Left colon (tissue), 2 donors: ENCODE data around the gene FARP2. TPM values are rescaled to one million over a fixed set of nuclear protein-coding genes. Genes with fewer than 3 reads are reported as not detected.

Source experiments
- ATAC-seq: fragments of 200-7000 bp; cut with Tn5 transposase; one replicate; pipeline ENCODE4 v1.9.1; 2020; ENCODE audit warnings: mild to moderate bottlenecking, moderate library complexity
- DNase-seq, 2 donors: peaks; one replicate each; pipeline ENCODE4 v3.0.0-alpha.2; 2020
- intact Hi-C, 2 donors: fragments of 100-400 bp; cut with DNase I in 1 of 2; cut with micrococcal nuclease in 1 of 2; formaldehyde crosslinking; loops; one replicate each; pipeline versions ENCODE4 v1.11.2 to v1.14.0; 2022; cut with DNase I, micrococcal nuclease
- total RNA-seq, 2 donors: library from RNA; stranded (reverse); fragmentation: NEBNext Ultra II Directional; extraction: Animal tissue kit (Norgen Biotek cat#: 25700); gene quantifications; one replicate each; pipeline ENCODE4 v1.2.1, GENCODE V29; 2021
- donor health status: DM: no; HTN: no; CAD: no.
- donor health status: DM: yes; HTN: yes; CAD: no.

The FARP2 gene
- total RNA-seq, 2 donors from 2014 or later, result 126 to 138 TPM

DNA sequence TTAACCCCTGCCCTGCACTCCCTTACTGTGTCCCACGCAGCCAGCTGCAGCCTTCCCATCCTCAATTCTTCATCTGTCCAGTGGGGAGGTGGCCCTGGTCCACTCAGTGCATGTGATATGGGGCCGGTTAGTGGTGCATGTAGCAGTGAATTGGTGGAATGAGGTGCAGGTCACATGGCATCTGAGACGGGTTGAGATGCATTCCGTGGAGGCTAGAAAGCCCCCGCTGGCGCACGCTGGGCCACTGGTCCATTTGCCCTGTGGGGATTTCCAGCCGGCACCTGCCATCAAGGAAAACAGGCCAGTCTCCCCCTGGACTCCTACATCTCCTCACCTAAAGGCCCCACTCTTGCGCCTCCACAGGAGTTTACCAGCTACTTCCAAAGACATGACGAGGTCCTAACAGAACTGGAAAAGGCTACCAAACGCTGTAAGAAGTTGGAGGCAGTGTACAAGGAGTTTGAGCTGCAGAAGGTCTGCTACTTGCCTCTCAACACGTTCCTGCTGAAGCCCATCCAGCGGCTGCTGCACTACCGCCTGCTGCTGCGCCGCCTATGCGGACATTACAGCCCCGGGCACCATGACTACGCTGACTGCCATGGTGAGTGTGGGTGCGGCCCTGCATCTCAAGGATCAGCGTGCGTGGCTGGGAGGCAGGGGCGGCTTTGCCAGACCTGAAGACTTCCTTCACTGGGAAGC, 111.8 kb downstream of the FARP2 start:
- intact Hi-C loops, result no loop called here
- no peak for DNase-seq
- no peak for ATAC-seq

DNA sequence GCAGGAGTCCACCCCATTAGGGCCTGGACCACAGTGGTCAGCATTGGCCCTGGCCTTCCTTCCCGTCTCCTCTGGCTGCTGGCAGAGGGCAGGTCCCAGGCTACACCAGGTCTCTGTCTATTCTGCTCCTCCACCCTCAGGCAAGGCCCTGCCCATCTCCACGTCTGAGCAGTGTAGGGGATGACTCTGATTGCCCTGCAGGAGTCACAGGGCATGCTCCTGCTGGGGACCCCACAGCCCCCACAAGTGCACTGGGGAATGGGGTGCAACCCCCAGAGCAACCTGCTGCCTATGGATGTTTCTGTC, 112.3 kb downstream of the FARP2 start:
- DNase-seq, result no peak
- ATAC-seq, result no peak
- intact Hi-C loops, result no loop called here

DNA sequence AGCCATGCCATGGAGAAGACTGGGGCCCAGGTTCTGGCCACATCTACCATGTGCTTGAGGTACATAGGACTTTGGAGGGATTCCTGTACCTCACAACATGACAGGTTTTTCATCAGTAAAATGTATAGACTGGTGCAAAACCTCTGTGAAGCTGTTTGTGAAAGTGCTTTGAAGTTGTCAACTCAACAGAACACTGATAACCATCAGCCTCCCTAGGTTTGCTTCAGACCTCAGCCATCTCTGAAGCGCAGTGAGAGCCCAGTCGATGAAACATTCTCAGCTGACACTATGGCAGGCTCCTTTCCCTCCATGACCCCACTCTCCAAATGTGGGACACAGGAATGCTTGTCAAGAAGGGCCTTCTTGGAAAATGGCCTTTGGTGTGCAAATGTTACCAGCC, 113.7 kb downstream of the FARP2 start:
- DNase-seq (no peak), ATAC-seq (no peak)
- intact Hi-C loops, result no loop called here

DNA sequence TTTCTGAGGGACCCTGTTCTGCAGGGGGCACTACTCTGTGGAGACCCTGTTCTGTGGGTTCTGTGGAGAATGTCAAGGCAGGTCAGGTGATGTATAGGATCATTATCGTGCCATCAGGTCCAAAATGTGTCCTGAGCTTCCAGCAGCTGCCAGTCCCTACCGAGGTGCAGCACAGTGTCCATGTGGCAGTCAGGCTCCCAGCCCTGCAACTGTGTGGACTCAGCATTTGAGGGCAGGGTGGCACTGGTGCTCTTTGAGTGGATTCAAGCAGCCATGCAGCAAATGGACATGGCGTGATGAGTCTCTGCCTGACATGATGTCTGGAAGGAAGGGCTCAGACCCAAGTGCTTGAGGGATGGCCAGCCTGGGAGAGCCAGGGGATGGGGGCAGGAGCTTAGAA, 117.3 kb downstream of the FARP2 start:
- DNase-seq (no peak), ATAC-seq (no peak)
- intact Hi-C loops, result no loop called here

DNA sequence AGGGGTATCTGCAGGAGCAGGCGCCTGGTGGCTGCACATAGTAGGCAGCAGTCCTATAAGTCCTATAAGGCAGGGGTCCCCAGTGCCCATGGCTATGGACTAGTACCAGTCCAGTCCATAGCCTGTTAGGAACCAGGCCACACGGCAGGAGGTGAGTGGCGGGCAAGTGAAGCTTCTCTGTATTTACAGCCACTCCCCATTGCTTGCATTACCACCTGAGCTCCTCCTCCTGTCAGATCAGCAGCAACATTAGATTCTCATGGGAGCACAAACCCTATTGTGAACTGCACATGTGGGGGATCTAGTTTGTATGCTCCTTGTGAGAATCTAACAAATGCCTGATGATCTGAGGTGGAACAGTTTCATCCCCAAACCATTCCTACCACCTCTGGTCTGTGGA, 119.2 kb downstream of the FARP2 start:
- intact Hi-C loops, result no loop called here
- ATAC-seq, result peak; percentile 16
- DNase-seq, result no peak

DNA sequence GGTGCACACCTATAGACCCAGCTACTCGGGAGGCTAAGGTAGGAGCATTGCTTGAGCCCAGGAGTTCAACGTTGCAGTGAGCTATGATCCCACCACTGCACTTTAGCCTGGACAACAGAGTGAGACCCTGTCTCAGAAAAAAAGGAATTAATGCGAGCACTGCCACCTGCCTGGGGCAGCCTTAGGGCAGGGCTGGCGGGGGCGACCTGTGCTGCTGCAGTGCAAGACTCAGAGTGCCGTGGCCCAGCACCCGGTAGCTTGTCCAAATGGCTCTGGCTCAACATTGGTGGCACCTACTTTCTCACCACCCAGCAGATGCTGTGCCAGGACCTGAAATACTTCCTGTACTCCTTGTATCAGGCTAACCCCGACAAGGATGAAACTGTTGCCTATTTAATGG, 122.1 kb downstream of the FARP2 start:
- no peak for ATAC-seq
- no peak for DNase-seq
- intact Hi-C loops, result no loop called here

DNA sequence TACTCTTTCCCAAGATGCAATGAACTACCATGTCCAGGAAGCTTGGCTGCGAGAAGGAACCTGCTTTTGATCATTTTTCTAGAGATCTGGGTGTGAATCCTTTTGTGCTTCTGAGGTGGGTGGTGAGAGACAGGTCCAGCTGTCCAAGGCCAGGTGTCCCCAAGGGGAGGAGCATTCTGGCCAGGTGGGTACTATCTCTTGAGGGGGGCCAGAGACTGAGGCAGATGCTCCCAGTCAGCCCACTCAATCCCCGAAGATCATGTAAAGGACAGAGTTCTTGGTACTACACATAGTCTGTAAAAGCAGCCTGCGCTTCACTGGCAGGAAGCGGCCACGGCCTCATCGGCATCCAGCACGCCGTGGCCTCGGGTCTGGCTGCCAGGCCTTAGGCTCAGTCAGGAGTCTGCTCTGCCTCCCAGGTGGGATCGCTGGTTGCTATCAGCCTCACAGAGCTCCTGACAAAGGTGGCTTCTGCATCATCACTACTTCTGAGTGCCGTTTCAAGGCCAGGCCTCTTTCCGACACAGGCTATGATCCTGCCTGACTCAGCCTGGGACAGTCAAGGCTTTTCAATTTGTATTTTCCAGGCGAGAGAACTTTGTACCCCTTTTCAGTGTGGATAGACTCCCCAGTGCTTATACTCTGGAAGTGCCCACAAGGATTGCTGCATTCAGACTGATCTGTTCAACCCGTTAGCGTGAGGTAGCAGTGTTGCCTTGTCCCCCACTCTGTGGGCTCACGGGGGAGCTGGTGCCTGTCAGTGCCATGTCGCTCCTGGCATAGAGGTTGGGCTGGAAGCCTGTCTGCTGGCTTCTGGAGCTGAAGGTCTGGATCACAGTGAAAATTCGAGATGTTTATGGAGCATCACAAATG, 123.2 kb downstream of the FARP2 start:
- DNase-seq (no peak), ATAC-seq (no peak)
- intact Hi-C loops, result no loop called here

DNA sequence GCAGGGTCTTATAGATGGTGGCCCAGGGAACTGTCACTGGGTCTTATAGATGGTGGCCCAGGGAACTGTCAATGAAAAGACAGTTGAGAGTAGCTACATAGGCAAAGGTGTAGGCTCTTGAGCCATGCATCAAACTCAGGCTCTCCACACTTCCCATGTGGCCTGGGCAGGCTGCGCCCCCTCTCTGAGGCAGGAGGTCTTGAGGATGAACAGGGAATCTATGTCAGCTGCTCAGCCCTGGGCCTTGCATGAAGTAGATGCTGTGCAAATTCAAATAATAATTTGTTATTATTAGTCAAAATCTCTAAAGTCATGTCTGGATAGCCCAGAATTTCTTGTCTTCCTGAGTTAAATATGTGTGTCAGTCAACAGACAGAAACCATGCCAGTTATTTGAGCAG, 125.6 kb downstream of the FARP2 start:
- no peak for DNase-seq
- no peak for ATAC-seq
- intact Hi-C loops, result no loop called here

DNA sequence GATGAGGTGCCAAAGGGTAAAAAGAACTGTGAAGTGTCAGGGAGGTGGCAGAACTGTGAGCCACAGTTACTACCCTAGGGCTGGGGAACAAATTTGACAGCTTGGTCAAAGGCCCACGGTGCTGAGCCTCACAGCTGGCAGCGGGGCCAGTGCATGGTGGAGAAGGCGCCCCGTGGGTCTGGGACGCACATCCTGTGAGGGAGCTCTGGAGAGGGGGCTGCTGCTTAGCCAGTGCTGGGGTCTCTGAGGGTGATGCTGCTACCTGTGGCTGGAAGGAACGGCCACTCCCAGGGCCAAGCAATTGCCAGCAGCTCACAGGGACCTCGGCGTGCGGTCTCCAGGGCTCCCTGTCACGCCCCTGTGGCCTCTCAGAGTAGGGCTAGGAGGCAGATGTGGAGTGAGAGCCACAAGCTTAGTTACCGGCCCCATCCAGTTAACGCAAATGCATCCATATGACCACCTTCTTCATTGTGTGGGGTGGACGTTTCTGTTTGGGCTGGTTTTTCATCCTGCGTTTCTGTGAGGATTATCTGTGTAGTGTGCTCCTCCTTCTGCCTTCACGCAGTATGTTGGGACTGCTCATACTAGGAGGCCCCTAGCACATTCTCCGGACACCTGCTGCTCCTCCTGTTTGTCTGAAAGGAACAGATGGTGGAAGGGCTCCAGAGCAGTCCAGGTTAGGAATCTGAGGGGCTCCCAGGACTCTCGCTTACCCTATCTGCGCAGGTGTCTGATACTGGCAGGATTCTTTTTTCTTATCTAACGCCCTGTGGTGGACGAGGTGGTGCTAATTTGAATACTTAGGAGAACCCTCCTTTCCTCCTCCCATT, 126.3 kb downstream of the FARP2 start:
- DNase-seq (no peak), ATAC-seq (no peak)
- intact Hi-C loops, result no loop called here

DNA sequence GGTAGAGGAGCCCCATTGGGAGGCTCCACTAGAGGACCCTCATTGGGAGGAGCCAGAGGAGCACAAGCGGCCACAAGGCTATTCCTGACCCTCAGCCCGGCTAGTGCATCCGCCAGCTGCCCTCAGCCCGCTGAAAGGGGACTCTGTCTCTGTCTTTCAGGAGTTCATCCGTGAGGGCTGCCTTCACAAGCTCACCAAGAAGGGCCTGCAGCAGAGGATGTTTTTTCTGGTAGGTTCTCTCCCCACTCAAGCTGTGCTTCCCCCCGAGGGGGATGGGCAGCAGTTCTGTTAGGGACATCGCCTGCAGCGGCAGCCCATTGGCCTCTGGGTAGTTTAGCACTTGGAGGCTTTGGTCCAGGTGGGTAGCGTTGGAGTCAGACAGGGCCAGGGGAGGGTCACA, 127.2 kb downstream of the FARP2 start:
- DNase-seq (no peak), ATAC-seq (no peak)
- intact Hi-C loops, result no loop called here

DNA sequence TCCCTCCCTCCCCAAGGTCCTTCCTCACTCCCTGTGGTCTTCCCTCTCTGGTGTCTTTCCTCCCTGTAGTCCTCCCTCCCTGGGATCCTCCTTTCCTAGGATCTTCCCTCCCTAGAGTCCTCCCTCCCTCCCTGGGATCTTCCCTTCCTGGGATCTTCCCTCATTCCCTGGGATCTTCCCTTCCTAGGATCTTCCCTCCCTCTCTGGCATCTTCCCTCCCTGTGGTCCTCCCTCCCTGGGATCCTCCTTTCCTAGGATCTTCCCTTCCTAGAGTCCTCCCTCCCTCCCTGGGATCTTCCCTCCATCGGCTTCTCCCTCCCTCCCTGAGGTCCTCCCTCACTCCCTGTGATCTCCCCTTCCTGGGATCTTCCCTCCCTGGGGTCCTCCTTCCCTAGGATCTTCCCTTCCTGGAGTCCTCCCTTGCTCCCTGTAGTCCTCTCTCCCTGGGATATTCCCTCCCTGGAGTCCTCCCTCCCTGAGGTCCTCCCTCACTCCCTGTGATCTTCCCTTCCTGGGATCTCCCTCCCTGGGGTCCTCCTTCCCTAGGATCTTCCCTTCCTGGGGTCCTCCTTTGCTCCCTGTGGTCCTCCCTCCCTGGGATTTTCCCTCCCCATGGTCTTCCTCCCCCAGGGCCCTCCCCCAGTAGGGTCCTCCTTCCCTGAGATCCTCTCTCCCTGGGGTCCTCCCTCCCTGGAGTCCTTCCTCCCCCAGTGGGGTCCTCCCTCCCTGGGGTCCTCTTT, 129.3 kb downstream of the FARP2 start:
- DNase-seq, result no peak
- intact Hi-C loops, result no loop called here
- ATAC-seq, result no peak

DNA sequence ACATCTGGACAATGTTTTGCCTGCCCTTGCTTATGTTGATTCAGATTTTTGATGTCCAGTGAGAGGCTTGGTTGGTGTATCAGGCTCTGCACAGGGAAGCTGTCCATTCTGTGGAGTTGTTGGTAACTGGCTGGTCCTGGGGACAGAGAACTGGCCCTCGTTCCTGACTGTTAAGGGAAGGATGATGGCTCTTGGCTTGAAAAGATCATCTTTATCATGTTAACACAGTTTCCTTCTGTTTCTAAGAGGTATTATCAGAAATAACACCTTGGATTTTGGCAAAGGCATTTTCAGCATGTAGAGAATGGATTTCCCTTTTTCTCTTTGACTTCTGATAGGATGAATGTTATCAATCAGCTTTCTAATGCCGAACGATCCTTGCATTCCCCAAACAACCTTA, 133.0 kb downstream of the FARP2 start:
- DNase-seq (no peak), ATAC-seq (no peak)
- intact Hi-C loops, result no loop called here

DNA sequence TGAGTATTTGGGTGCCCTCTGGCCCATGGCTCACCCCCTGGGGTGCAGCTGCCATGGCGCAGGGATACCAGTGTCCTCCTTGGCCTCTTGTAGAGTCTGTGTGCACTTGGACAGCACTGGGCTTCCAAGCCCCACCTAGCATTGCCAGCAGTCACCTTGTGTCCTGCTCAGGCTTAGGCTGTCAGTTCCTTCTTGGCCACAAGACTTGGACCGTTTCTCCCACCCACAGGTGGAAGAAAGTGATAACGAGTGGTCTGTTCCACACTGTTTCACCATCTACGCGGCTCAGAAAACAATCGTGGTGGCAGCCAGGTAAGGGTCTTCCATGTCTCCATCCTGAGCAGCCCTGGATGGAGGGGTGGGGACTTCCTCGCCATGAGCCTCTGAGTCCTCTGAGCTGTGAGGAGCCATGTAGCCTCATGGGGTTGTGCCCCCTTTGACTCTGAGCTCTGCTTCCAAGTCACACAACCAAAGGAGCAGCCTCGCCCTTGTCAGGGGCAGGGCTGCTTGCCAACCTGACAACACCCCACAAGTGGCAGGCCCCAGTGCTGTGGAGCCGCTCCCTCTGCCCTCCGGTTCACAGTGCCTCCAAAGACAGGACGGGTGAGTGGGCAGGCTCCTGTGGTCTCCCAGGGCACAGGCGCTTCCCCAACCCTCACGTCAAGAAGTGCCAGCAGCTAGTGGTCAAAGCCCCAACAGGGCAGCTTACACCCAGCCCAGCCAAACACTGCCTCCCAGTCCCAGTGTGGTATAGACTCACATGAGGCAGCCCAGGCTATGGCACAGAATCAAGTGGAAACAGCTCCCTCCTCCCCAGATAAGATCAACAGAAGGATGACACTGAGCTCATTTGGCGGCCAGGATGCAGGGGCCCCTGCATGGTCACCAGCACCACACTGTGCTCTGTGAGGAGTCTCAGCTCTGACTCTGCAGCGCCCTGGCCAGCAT, 133.9 kb downstream of the FARP2 start:
- ATAC-seq, result peak; percentile 81

DNA sequence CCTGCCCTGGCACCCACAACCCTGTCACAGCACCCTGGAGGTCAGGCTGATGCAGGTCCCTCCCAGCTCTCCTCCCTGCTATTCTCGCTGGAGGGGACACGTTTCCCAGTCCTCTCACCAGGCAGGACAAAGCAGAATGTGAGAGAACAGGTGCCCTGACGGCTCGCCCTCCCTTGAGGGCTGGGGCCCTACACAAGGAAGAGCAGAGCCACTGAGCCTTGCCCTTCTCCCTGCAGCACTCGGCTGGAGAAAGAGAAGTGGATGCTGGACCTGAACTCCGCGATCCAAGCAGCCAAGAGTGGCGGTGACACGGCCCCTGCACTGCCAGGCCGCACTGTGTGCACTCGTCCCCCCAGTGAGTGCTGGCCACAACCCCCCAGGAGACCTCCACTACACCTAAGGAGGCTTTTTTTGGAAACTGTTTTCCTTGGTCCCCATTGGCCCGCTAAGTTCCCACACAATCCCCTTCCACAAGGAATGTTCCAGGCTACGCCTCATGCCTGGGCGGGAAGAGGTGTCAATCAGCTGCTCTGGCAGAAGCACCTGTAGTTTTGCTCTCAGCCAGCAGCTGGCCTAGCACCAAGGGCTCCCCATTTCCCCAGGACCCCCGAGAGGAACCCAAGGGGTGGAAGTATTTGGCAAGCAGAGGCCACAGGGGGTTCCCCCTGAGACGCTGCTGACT, 134.9 kb downstream of the FARP2 start:
- ATAC-seq (peak; percentile 5), DNase-seq (no peak)
- intact Hi-C loops, result no loop called here

More for the DNA sequence above, 133.9 kb downstream of the FARP2 start:
- intact Hi-C loops, result no loop called here
- peak; percentile 61 to 79 for DNase-seq

DNA sequence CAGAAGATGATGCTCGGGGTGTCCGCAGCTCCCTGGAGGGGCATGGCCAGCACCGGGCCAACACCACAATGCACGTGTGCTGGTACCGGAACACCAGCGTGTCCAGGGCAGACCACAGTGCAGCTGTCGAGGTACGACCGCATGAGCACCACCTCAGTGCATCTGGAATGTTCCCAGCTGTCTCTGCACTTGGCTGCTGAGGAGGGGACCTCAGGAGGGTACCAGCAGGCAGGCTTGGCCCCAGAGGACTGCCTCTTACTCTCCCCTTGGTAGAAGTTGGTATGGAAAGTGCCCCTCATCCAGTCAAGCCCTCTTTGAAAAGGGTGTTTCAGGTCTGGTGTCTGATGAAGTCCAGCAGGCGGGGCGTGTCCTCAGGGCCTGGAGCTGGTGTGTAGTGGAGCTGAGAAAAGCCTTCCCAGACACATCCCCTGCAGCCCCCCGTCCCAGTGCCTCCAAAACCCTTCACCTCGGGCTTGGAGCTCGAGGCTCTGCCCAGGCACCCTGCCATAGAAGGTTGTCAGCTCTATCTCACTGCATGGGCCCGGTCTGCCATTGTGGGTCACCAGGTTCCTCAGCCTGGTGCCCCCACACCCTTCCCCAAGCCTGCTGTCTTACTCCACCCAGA, 135.6 kb downstream of the FARP2 start:
- ATAC-seq (no peak), DNase-seq (no peak)
- intact Hi-C loops, result no loop called here

DNA sequence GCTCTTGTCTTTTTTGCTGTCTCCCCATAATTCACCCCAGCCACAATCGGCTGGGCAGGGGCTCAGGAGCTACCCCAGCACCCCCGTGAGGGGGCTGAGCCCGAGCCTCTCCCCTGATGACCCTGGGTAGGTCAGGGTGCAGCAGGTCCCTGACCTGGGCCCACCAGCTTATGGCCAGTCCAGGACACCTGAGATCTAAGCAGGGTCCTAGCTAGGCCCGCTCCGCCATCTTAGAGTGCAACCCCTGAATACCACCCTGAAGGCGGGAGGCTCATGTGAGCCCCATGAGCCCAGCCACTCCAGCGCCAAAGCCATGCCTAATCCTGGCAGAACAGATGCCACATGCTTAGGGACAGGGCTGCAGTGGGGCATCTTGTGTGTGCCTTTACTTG, 136.1 kb downstream of the FARP2 start:
- no peak for ATAC-seq
- intact Hi-C loops, result no loop called here
- no peak for DNase-seq

DNA sequence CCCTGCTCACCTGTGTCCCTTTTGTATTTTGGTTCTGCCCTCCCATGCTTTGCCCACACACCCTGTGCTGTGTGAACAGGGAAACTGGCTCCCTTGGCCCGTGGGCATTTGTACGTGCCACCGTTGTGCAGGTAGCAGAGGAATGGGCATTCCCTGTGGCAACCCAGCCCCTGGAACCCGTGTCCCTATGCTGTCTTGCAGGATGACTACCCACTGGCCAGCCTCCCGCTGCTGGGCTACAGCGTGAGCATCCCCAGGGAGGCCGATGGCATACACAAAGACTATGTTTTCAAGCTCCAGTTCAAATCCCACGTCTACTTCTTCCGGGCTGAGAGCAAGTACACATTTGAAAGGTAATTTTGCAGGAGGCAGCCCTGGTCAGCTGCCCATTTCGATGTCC, 137.0 kb downstream of the FARP2 start:
- intact Hi-C loops, result no loop called here
- ATAC-seq (no peak), DNase-seq (no peak)
